PC-3 (cell line): ENCODE measurements around the gene HOXC11. TPM values are rescaled to one million over a fixed set of nuclear protein-coding genes. Genes with fewer than 3 reads are reported as not detected.
A peak's percentile ranks its signal among the peaks of the same experiment; 100 is the strongest.

Experiments used
- ATAC-seq: fragments of 200-7000 bp; cut with Tn5 transposase; 2 replicates; pipeline ENCODE4 v1.9.1; 2020; ENCODE audit warnings: mild to moderate bottlenecking, moderate library complexity
- BruUV-seq: library from RNA; stranded (reverse); fragments of 400-500 nt; replicated peaks from 2 replicates; lab custom pipeline; 2021; lab: Mats Ljungman, UMichigan
- CTCF ChIA-PET: fragments of 300-600 bp; sonication (Branson Sonifier 250); formaldehyde crosslinking; loops from one replicate; lab custom pipeline; 2022; ENCODE audit warnings: antibody characterized with exemption; lab: Charles Lee
- POLR2A ChIA-PET: fragments of 300-600 bp; sonication (Branson Sonifier 250); formaldehyde crosslinking; loops from one replicate; lab custom pipeline; 2022; ENCODE audit warnings: antibody characterized with exemption; ENCODE audit not compliant: unreplicated experiment; lab: Charles Lee
- DNase-seq: peaks from one replicate; pipeline ENCODE4 v3.0.0-alpha.2; 2015
- H2AFZ ChIP-seq: fragments of 300-600 bp; sonication (generic); 2 replicates; pipeline ENCODE4 v1.6.0; 2016; ENCODE audit warnings: antibody characterized with exemption, low read length
- H3F3A ChIP-seq: fragments of 300-600 bp; sonication (generic); one replicate; pipeline ENCODE4 v1.6.0; 2017; ENCODE audit warnings: antibody characterized with exemption, low read length, control low read depth, mild to moderate bottlenecking; ENCODE audit not compliant: unreplicated experiment
- H3K27ac ChIP-seq: fragments of 300-600 bp; sonication (generic); 2 replicates; pipeline ENCODE4 v1.5.1; 2016; ENCODE audit warnings: mild to moderate bottlenecking, low read length
- H3K27me3 ChIP-seq: fragments of 300-600 bp; sonication (generic); 2 replicates; pipeline ENCODE4 v1.6.1; 2016; ENCODE audit warnings: low read length, mixed read lengths
- H3K36me3 ChIP-seq: fragments of 300-600 bp; sonication (generic); 2 replicates; pipeline ENCODE4 v1.6.1; 2016; ENCODE audit warnings: low read depth, mixed run types, low read length, mixed read lengths
- H3K4me1 ChIP-seq: fragments of 300-600 bp; sonication (generic); 2 replicates; pipeline ENCODE4 v1.5.1; 2016; ENCODE audit warnings: low read length; ENCODE audit not compliant: insufficient read depth
- H3K4me2 ChIP-seq: fragments of 300-600 bp; sonication (generic); 2 replicates; pipeline ENCODE4 v1.6.0; 2016; ENCODE audit warnings: low read length
- H3K4me3 ChIP-seq: fragments of 300-600 bp; sonication (generic); 2 replicates; pipeline ENCODE4 v1.5.1; 2016; ENCODE audit warnings: mild to moderate bottlenecking, low read length, mixed read lengths
- H3K79me2 ChIP-seq: fragments of 300-600 bp; sonication (generic); 2 replicates; pipeline ENCODE4 v1.6.1; 2017; ENCODE audit warnings: low read length, mixed read lengths
- H3K9ac ChIP-seq: fragments of 300-600 bp; sonication (generic); 2 replicates; pipeline ENCODE4 v1.6.0; 2016; ENCODE audit warnings: mild to moderate bottlenecking, low read length
- H3K9me2 ChIP-seq: fragments of 300-600 bp; sonication (generic); replicated peaks from 2 replicates; pipeline ENCODE4 v1.6.1; 2016; ENCODE audit warnings: mixed run types, low read length, mixed read lengths
- H3K9me3 ChIP-seq: fragments of 300-600 bp; sonication (generic); 2 replicates; pipeline ENCODE4 v1.6.1; 2016; ENCODE audit warnings: low read length, mixed read lengths
- H4K20me1 ChIP-seq: fragments of 300-600 bp; sonication (generic); 2 replicates; pipeline ENCODE4 v1.6.1; 2016; ENCODE audit warnings: low read length, mixed read lengths
- CTCF ChIP-seq: fragments of 300-600 bp; sonication (generic); conservative IDR thresholded peaks from 2 replicates; pipeline ENCODE4 v1.5.1; 2017; ENCODE audit warnings: antibody characterized with exemption, low read depth, mild to moderate bottlenecking, low read length
- EZH2 ChIP-seq: fragments of 300-600 bp; sonication (generic); IDR thresholded peaks from one replicate; pipeline ENCODE4 v1.6.1; 2017; ENCODE audit warnings: antibody characterized with exemption, mild to moderate bottlenecking, low read length; ENCODE audit not compliant: unreplicated experiment
- EZH2phosphoT487 ChIP-seq: fragments of 300-600 bp; sonication (generic); IDR thresholded peaks from 2 replicates; pipeline ENCODE4 v1.6.1; 2018; ENCODE audit warnings: mild to moderate bottlenecking, antibody characterized with exemption, low read length, borderline replicate concordance
- intact Hi-C: fragments of 100-400 bp; cut with micrococcal nuclease; formaldehyde crosslinking; loops from 2 replicates; pipeline ENCODE4 v1.9.0; 2023
- total RNA-seq: library from RNA; depleted of rRNA; stranded (reverse); fragments of >200 nt; gene quantifications from 2 replicates; pipeline ENCODE4 v1.2.3, GENCODE V29; 2014

HOXC11 gene
- total RNA-seq, 1 experiment from 2014 or later = 0.84 TPM

- intact Hi-C loops = no loop called here
- BruUV-seq = no TSS peak
- Histone ChIP-seq H4K20me1 (no peaks in the 10 kb centered on the region), H3F3A (no peaks in the 10 kb centered on the region), H3K4me1 (peaks cover 50% of the 10 kb centered on the region), H3K4me3 (no peak overlapping the region), H3K9me3 (no peaks in the 10 kb centered on the region), H3K27me3 (no peaks in the 10 kb centered on the region), H3K27ac (no peak overlapping the region), H3K36me3 (no peaks in the 10 kb centered on the region), H2AFZ (no peak overlapping the region), H3K79me2 (peaks cover 44% of the 10 kb centered on the region), H3K4me2 (no peak overlapping the region), H3K9me2 (no peaks in the 10 kb centered on the region), H3K9ac (no peak overlapping the region)
- ChIA-PET POLR2A (no interaction called here), CTCF (no interaction called here)
- no peak for ATAC-seq
- DNase-seq = no peak
- TF ChIP-seq CTCF = no peak
- TF ChIP-seq EZH2 = no peak
- no peak for TF ChIP-seq EZH2phosphoT487
These were observed 41.6 kb downstream of the HOXC11 start for GRCh38 chr12:54014377-54015017.

- DNase-seq (no peak), ATAC-seq (no peak)
- H3K36me3 ChIP-seq = no peaks in the 10 kb centered on the region
- peaks cover 44% of the 10 kb centered on the region for H3K79me2 ChIP-seq
- ChIA-PET POLR2A (no interaction called here), CTCF (no interaction called here)
- H3K4me3 ChIP-seq = no peak overlapping the region
- no peaks in the 10 kb centered on the region for H4K20me1 ChIP-seq
- H3F3A ChIP-seq = no peaks in the 10 kb centered on the region
- no peak overlapping the region for H3K9ac ChIP-seq
- H3K4me2 ChIP-seq = peak overlapping the region; percentile 92; the same call in 1 of the 2 replicates
- intact Hi-C loops = no loop called here
- H3K27me3 ChIP-seq = no peaks in the 10 kb centered on the region
- no peaks in the 10 kb centered on the region for H3K9me2 ChIP-seq
- H2AFZ ChIP-seq = no peak overlapping the region
- TF ChIP-seq EZH2 = no peak
- no peak for TF ChIP-seq EZH2phosphoT487
- TF ChIP-seq CTCF = no peak
- H3K9me3 ChIP-seq = no peaks in the 10 kb centered on the region
- BruUV-seq = no TSS peak
- no peak overlapping the region for H3K27ac ChIP-seq
- peaks cover 42% of the 10 kb centered on the region for H3K4me1 ChIP-seq
These were observed 42.3 kb downstream of the HOXC11 start for GRCh38 chr12:54015018-54015931.
